GM12892 (cell line): ENCODE data around the gene GRID1.

Experiments
- POLR2A ChIP-seq: IDR thresholded peaks from 2 replicates; pipeline ENCODE4 v1.6.1; 2011; ENCODE audit warnings: low read depth, low read length, control low read depth
- POLR2AphosphoS5 ChIP-seq: IDR thresholded peaks from 2 replicates; pipeline ENCODE4 v1.6.1; 2011; ENCODE audit warnings: low read depth, low read length, control low read depth

GRCh38 chr10:85624511-85624910, 742.1 kb downstream of the GRID1 start:
- no peak for TF ChIP-seq POLR2A
- no peak for TF ChIP-seq POLR2AphosphoS5
